DOHH2 (cell line): ENCODE measurements around the gene MAN2A1.

Source experiments
- EZH2phosphoT487 ChIP-seq: fragments of 200-600 bp; sonication (generic); IDR thresholded peaks from 2 replicates; pipeline ENCODE4 v1.6.1; 2017; ENCODE audit warnings: borderline replicate concordance, mild to moderate bottlenecking, antibody characterized with exemption, low read length, moderate library complexity, mixed read lengths
- TF ChIP-seq, protein P1 (sequence below): fragments of 200-600 bp; sonication (generic); IDR thresholded peaks from one replicate; pipeline ENCODE4 v1.5.1; 2014; ENCODE audit warnings: antibody characterized with exemption, mild to moderate bottlenecking, low read depth, low read length; ENCODE audit not compliant: poor library complexity, severe bottlenecking

DNA sequence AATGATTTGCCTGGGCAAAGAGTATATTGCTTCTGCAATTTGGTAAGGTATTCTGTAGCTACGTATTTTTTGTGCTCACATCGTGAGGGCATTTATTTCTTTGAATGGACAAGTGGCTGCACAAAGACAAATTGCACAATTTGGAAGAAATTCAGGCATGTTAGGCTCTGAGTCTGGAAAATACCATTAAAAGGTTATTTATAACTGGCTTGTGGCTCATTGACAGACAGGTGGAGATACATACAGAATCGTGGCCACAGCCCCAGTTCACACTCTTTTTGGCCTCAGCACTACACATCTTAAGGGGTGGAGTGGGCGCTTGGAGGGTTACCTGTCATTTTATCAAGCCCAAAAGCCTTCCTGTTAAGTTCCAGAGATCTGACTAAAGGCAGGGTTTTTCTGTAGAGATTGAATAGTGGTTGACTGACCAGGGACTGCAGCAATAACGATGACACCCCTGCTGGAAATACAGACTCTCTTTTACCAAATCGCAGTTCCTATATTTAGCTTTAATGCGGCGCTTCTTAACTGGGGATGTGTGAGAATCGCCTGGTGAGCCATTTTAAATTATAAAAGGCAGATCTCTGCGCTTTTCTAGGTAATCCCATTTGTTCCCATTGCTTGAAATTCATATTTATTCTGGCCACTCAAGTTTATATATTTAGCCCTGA, 14.7 kb downstream of the MAN2A1 start:
- TF ChIP-seq, protein P1, sequence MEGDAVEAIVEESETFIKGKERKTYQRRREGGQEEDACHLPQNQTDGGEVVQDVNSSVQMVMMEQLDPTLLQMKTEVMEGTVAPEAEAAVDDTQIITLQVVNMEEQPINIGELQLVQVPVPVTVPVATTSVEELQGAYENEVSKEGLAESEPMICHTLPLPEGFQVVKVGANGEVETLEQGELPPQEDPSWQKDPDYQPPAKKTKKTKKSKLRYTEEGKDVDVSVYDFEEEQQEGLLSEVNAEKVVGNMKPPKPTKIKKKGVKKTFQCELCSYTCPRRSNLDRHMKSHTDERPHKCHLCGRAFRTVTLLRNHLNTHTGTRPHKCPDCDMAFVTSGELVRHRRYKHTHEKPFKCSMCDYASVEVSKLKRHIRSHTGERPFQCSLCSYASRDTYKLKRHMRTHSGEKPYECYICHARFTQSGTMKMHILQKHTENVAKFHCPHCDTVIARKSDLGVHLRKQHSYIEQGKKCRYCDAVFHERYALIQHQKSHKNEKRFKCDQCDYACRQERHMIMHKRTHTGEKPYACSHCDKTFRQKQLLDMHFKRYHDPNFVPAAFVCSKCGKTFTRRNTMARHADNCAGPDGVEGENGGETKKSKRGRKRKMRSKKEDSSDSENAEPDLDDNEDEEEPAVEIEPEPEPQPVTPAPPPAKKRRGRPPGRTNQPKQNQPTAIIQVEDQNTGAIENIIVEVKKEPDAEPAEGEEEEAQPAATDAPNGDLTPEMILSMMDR = no peak
- no peak for TF ChIP-seq EZH2phosphoT487
